K562 (cell line): ENCODE results near the gene PRKX. TPM values are rescaled to one million over a fixed set of nuclear protein-coding genes. Genes with fewer than 3 reads are reported as not detected.

Experiments used
- ATAC-seq: fragments of 200-7000 bp; cut with Tn5 transposase; 3 replicates; pipeline ENCODE4 v1.9.1; 2020; ENCODE audit warnings: moderate library complexity
- BruUV-seq: library from RNA; stranded (reverse); fragments of 400-500 nt; replicated peaks from 2 replicates; lab custom pipeline; 2021; lab: Mats Ljungman, UMichigan
- CTCF ChIA-PET: fragments of 300-600 bp; formaldehyde crosslinking; extraction: SDS; loops from one replicate; lab custom pipeline; 2021; ENCODE audit warnings: low intra/inter-chr PET ratio; lab: Yijun Ruan, JAX
- POLR2A ChIA-PET: fragments of 300-600, 350-650 bp; sonication (Branson Sonifier 250); formaldehyde crosslinking; extraction: SDS; loops from one replicate; lab custom pipeline; 2021; ENCODE audit warnings: antibody characterized with exemption, inconsistent platforms; lab: Yijun Ruan, JAX
- DNase-seq, 4 experiments: peaks; one replicate each; pipeline versions ENCODE4 v3.0.0 to v3.0.0-alpha.2; 2011 to 2018; ENCODE audit warnings: low spot score in 3 of 4, mixed read lengths in 3 of 4; ENCODE audit errors: extremely low read depth in 1 of 4
- FAIRE-seq: peaks from 2 replicates; lab custom pipeline; 2011; peaks lifted over from hg19 to GRCh38; lab: Jason Lieb, UNC
- H2AFZ ChIP-seq: 2 replicates; pipeline ENCODE4 v1.6.0; 2011; ENCODE audit warnings: low read depth, low read length, control low read depth, inconsistent platforms
- H3K27ac ChIP-seq: fragments of 200-600 bp; 3 replicates; pipeline ENCODE4 v1.8.0; 2011; ENCODE audit warnings: low read depth, mild to moderate bottlenecking, control low read depth, inconsistent platforms, low read length, moderate library complexity, mixed read lengths; ENCODE audit errors: extremely low read depth
- H3K27me3 ChIP-seq, 2 experiments: fragments of 300-600 bp in 1 of 2; 2 replicates in 1 of 2; 3 replicates in 1 of 2; pipeline versions ENCODE4 v1.6.0 to v1.8.0; 2011; ENCODE audit warnings: inconsistent platforms in 2 of 2, low read length in 2 of 2, mild to moderate bottlenecking in 1 of 2, mixed read lengths in 1 of 2, moderate library complexity in 1 of 2; ENCODE audit not compliant: control insufficient read depth in 2 of 2, insufficient read depth in 2 of 2
- H3K36me3 ChIP-seq: fragments of 300-600 bp; 3 replicates; pipeline ENCODE4 v1.8.0; 2011; ENCODE audit warnings: mild to moderate bottlenecking, low read length, inconsistent platforms; ENCODE audit not compliant: control insufficient read depth, insufficient read depth
- H3K4me1 ChIP-seq, 2 experiments: fragments of 200-600 bp in 1 of 2; replicated peaks in 1 of 2; 2 replicates in 1 of 2; 3 replicates in 1 of 2; pipeline versions ENCODE4 v1.5.1 to v1.8.0; 2011; ENCODE audit warnings: inconsistent platforms in 2 of 2, low read length in 2 of 2, mild to moderate bottlenecking in 1 of 2, mixed read lengths in 1 of 2, moderate library complexity in 1 of 2; ENCODE audit not compliant: control insufficient read depth in 2 of 2, insufficient read depth in 2 of 2
- H3K4me2 ChIP-seq: 2 replicates; pipeline ENCODE4 v1.6.1; 2011; ENCODE audit warnings: low read length, control low read depth, inconsistent platforms, mixed read lengths; ENCODE audit not compliant: insufficient read depth
- H3K4me3 ChIP-seq: fragments of 200-600 bp; sonication (generic), shearing (Covaris generic); 2 replicates; pipeline ENCODE4 v1.5.1; 2016; ENCODE audit warnings: control low read depth, inconsistent platforms
- H3K79me2 ChIP-seq: fragments of 200-600 bp; 3 replicates; pipeline ENCODE4 v1.8.0; 2011; ENCODE audit warnings: low read length, inconsistent platforms; ENCODE audit not compliant: control insufficient read depth, insufficient read depth
- H3K9ac ChIP-seq, 2 experiments: 2 replicates each; pipeline versions ENCODE4 v1.6.0 to v1.6.1; 2011; ENCODE audit warnings: low read depth in 2 of 2, low read length in 2 of 2, control low read depth in 1 of 2, inconsistent platforms in 1 of 2, mild to moderate bottlenecking in 1 of 2, mixed read lengths in 1 of 2; ENCODE audit not compliant: insufficient read depth in 1 of 2
- H3K9me1 ChIP-seq: one replicate; pipeline ENCODE4 v1.6.0; 2011; ENCODE audit warnings: inconsistent platforms, mild to moderate bottlenecking, low read length, moderate library complexity; ENCODE audit not compliant: control insufficient read depth, insufficient read depth
- H3K9me3 ChIP-seq: replicated peaks from 2 replicates; pipeline ENCODE4 v1.5.1; 2011; ENCODE audit warnings: low read depth, low read length, inconsistent platforms; ENCODE audit not compliant: control insufficient read depth, insufficient read depth
- H4K20me1 ChIP-seq: replicated peaks from 2 replicates; pipeline ENCODE4 v1.6.1; 2011; ENCODE audit warnings: low read length, inconsistent platforms, mixed read lengths; ENCODE audit not compliant: control insufficient read depth, insufficient read depth
- CBX5 ChIP-seq: IDR thresholded peaks from 2 replicates; pipeline ENCODE4 v1.6.1; 2014; ENCODE audit warnings: low read depth, borderline replicate concordance
- ETV1 ChIP-seq: fragments of 450-650 bp; conservative IDR thresholded peaks from 2 replicates; pipeline ENCODE4 v1.6.1; 2016; ENCODE audit warnings: missing genetic modification characterization, control low read depth, low read depth, missing compliant biosample characterization
- HOMEZ ChIP-seq: fragments of 250-450 bp; sonication (Bioruptor Pico); IDR thresholded peaks from 2 replicates; pipeline ENCODE4 v1.4.0; 2020; ENCODE audit warnings: mild to moderate bottlenecking, moderate library complexity
- KDM1A ChIP-seq, 2 experiments: fragments of 450-650 bp; IDR thresholded peaks; 2 replicates each; pipeline ENCODE4 v1.6.1; 2016; ENCODE audit warnings: mild to moderate bottlenecking in 2 of 2
- NFE2L1 ChIP-seq: fragments of 450-650 bp; IDR thresholded peaks from 2 replicates; pipeline ENCODE4 v1.6.1; 2016; ENCODE audit warnings: missing genetic modification characterization, low read depth, mild to moderate bottlenecking, missing compliant biosample characterization, moderate library complexity, borderline replicate concordance
- STAT5A ChIP-seq: IDR thresholded peaks from 2 replicates; pipeline ENCODE4 v1.6.1; 2012; ENCODE audit warnings: low read length, inconsistent platforms, borderline replicate concordance
- ZNF778 ChIP-seq: fragments of 450-650 bp; formaldehyde crosslinking; IDR thresholded peaks from 2 replicates; pipeline ENCODE4 v1.4.0; 2020; ENCODE audit warnings: mild to moderate bottlenecking, moderate library complexity
- WGBS: fragments of 100-300 bp; shearing (Covaris generic); methylation state at CpG from one replicate; pipeline ENCODE4 v1.1.6; 2016; ENCODE audit warnings: low coverage, mixed read lengths; ENCODE audit not compliant: insufficient coverage; ENCODE audit errors: missing lambda C conversion rate; 5-methylcytosine and 5-hydroxymethylcytosine counted together
- in situ Hi-C: fragments of 300-500 bp; cut with MboI; formaldehyde crosslinking; loops from 4 replicates; pipeline ENCODE4 v1.15.0; 2018; ENCODE audit warnings: inconsistent platforms, mixed read lengths
- intact Hi-C: fragments of 100-400 bp; cut with micrococcal nuclease; formaldehyde crosslinking; loops from 2 replicates; pipeline ENCODE4 v1.14.2; 2022
- polyA plus RNA-seq, 8 experiments: library from polyadenylated mRNA; depleted of rRNA in 4 of 8; stranded (reverse) in 5 of 8; unstranded in 3 of 8; fragments of >200 nt; fragmentation: Nextera tagmentation in 2 of 8; fragmentation: Illumina TruSeq in 1 of 8; extraction: Ambion mirVana in 2 of 8; extraction: Trizol in 1 of 8; gene quantifications; 2 replicates each; pipeline versions ENCODE4 v1.2.1 to v1.2.3, GENCODE V29; 2011 to 2014; ENCODE audit warnings: inconsistent platforms in 1 of 8, missing spikeins in 1 of 8
- total RNA-seq, 7 experiments: library from RNA; depleted of rRNA in 6 of 7; stranded (reverse); fragments of >200 nt in 6 of 7; fragmentation: Illumina TruSeq in 2 of 7; extraction: Trizol in 2 of 7; gene quantifications; 2 replicates each; pipeline versions ENCODE4 v1.2.1 to v1.2.3, GENCODE V29; 2011 to 2021; ENCODE audit warnings: low replicate concordance in 1 of 7

The PRKX gene
- total and polyA plus RNA-seq, 9 of the 15 experiments (the other 6 are each of a cell fraction or from before 2014, with no cell fraction given) = 3.3 to 29.4 (median 23.7) TPM

DNA sequence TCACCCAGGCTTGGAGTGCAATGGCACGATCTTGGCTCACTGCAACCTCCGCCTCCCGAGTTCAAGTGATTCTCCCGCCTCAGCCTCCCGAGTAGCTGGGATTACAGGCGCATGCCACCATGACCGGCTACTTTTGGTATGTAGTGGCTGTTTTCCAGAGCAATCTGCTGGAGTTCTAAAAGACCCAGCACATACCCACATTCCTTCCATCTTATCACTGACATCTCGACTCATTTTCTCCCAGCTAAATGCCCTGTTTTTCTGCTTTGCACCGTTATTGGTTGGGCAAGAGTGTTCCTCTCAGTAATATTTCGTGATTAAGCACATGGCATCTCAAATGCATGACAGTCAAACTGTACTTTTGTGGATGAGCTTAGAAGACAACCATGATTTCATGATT, 53.7 kb downstream of the PRKX start:
- H3K9me3 ChIP-seq = no peaks in the 10 kb centered on the region
- no TSS peak for BruUV-seq
- H2AFZ ChIP-seq = no peak overlapping the region
- in situ Hi-C loops = no loop called here
- H3K9ac ChIP-seq = no peak overlapping the region
- peaks cover 32% of the 10 kb centered on the region for H3K36me3 ChIP-seq
- ChIA-PET CTCF (no interaction called here), POLR2A (no interaction called here)
- no peaks in the 10 kb centered on the region for H3K9me1 ChIP-seq
- ATAC-seq (no peak), DNase-seq (no peak), FAIRE-seq (no peak)
- 87% methylated on average over 5 of the region's 10 CpGs for WGBS
- H4K20me1 ChIP-seq = no peaks in the 10 kb centered on the region
- TF ChIP-seq KDM1A (IDR thresholded peaks at IDR 0.05) (no peak), ETV1 (tag) (no peak), NFE2L1 (tag) (no peak), HOMEZ (CRISPR knock-in tag) (no peak), CBX5 (no peak), ZNF778 (CRISPR knock-in tag) (no peak), STAT5A (no peak)
- no peak overlapping the region for H3K4me3 ChIP-seq
- H3K79me2 ChIP-seq = no peaks in the 10 kb centered on the region
- intact Hi-C loops = loop anchor here (10.0 kb wide), 1 partner anchor 55 kb away; the partner anchor contains the start of gene PRKX
- H3K4me1 ChIP-seq = no peaks in the 10 kb centered on the region; a peak in 1 of 5 replicates
- no peak overlapping the region for H3K4me2 ChIP-seq
- no peak overlapping the region for H3K27ac ChIP-seq
- no peaks in the 10 kb centered on the region for H3K27me3 ChIP-seq
